GM21786 (cell line): Measurements from ENCODE around the gene ELAC1.
"Not testable (repeated sequence)": the region's sequence is repeated elsewhere in the genome, so short reads cannot be mapped to it uniquely, and the experiment has no call there.

ENCODE experiments used
- ATAC-seq: cut with Tn5 transposase; IDR thresholded peaks from one replicate; pipeline ENCODE4 v1.9.1; 2021; ENCODE audit not compliant: unreplicated experiment

ELAC1 gene

GRCh38 chr18:50970006-50970405, 2.2 kb downstream of the ELAC1 start:
- no peak for ATAC-seq

GRCh38 chr18:50972404-50972803, 4.6 kb downstream of the ELAC1 start:
- not testable (repeated sequence) for ATAC-seq

GRCh38 chr18:50973367-50974126, 5.7 kb downstream of the ELAC1 start:
- no peak for ATAC-seq

GRCh38 chr18:50977037-50977760, 9.4 kb downstream of the ELAC1 start:
- no peak for ATAC-seq

- ATAC-seq: no peak
Measured at GRCh38 chr18:50981381-50981780, 13.5 kb downstream of the ELAC1 start.

- ATAC-seq: no peak
Measured at GRCh38 chr18:50982086-50982801, 14.4 kb downstream of the ELAC1 start.

- no peak for ATAC-seq
Measured at GRCh38 chr18:50982802-50983179, 15.0 kb downstream of the ELAC1 start.

GRCh38 chr18:50986360-50987087, 18.7 kb downstream of the ELAC1 start:
- ATAC-seq: no peak

- no peak for ATAC-seq
Measured at GRCh38 chr18:50987261-50987660, 19.4 kb downstream of the ELAC1 start.

GRCh38 chr18:50989711-50990110, 21.9 kb downstream of the ELAC1 start:
- no peak for ATAC-seq

- no peak for ATAC-seq
Measured at GRCh38 chr18:50992351-50992762, 24.5 kb downstream of the ELAC1 start.

GRCh38 chr18:50994031-50994430, 26.2 kb downstream of the ELAC1 start:
- no peak for ATAC-seq

- ATAC-seq: not testable (repeated sequence)
Measured at GRCh38 chr18:51003174-51003573, 35.3 kb downstream of the ELAC1 start.

- no peak for ATAC-seq
Measured at GRCh38 chr18:51006061-51006818, 38.4 kb downstream of the ELAC1 start.

- ATAC-seq: no peak
Measured at GRCh38 chr18:51006948-51007789, 39.3 kb downstream of the ELAC1 start.

GRCh38 chr18:51007790-51008139, 39.9 kb downstream of the ELAC1 start:
- ATAC-seq: no peak

GRCh38 chr18:51009072-51009471, 41.2 kb downstream of the ELAC1 start:
- ATAC-seq: no peak

GRCh38 chr18:51010218-51010617, 42.4 kb downstream of the ELAC1 start:
- ATAC-seq: no peak

GRCh38 chr18:51011709-51012108, 43.9 kb downstream of the ELAC1 start:
- ATAC-seq: no peak

- no peak for ATAC-seq
Measured at GRCh38 chr18:51012441-51012840, 44.6 kb downstream of the ELAC1 start.
